Esophagus (tissue), 2 donors: ENCODE measurements around the gene STEAP3. TPM values are rescaled to one million over a fixed set of nuclear protein-coding genes. Genes with fewer than 3 reads are reported as not detected.

Experiments
- H3K27ac ChIP-seq, 2 donors: one replicate each; pipeline ENCODE4 v1.5.1; 2013; ENCODE audit warnings: low read depth in 2 of 2, mild to moderate bottlenecking in 2 of 2, inconsistent platforms in 1 of 2, low read length in 1 of 2, moderate library complexity in 1 of 2
- H3K27me3 ChIP-seq, 2 donors: one replicate each; pipeline ENCODE4 v1.6.1; 2013; ENCODE audit warnings: low read length in 2 of 2, control low read depth in 1 of 2, mild to moderate bottlenecking in 1 of 2; ENCODE audit not compliant: insufficient read depth in 2 of 2, control insufficient read depth in 1 of 2
- H3K36me3 ChIP-seq, 2 donors: one replicate each; pipeline ENCODE4 v1.6.1; 2013; ENCODE audit warnings: low read length in 1 of 2; ENCODE audit not compliant: control insufficient read depth in 2 of 2, insufficient read depth in 2 of 2
- H3K4me1 ChIP-seq, 2 donors: one replicate each; pipeline ENCODE4 v1.6.1; 2013; ENCODE audit warnings: low read length in 1 of 2; ENCODE audit not compliant: control insufficient read depth in 2 of 2, insufficient read depth in 2 of 2
- H3K4me3 ChIP-seq, 2 donors: one replicate each; pipeline ENCODE4 v1.5.1; 2013; ENCODE audit warnings: low read length in 2 of 2, mild to moderate bottlenecking in 2 of 2, low read depth in 1 of 2, moderate library complexity in 1 of 2
- H3K9me3 ChIP-seq, 2 donors: one replicate each; pipeline ENCODE4 v1.6.1; 2013; ENCODE audit warnings: mild to moderate bottlenecking in 2 of 2, low read depth in 1 of 2, low read length in 1 of 2, moderate library complexity in 1 of 2; ENCODE audit not compliant: control insufficient read depth in 2 of 2, insufficient read depth in 1 of 2
- whole genome bisulfite sequencing, 2 donors: extraction: QIAGEN DNeasy Blood & Tissue Kit; methylation state at CpG; one replicate each; pipeline ENCODE4 v1.1.7; 2013; 5-methylcytosine and 5-hydroxymethylcytosine counted together
- polyA plus RNA-seq, 2 donors: library from polyadenylated mRNA; stranded (reverse); fragments of 200-250 nt; gene quantifications; one replicate each; pipeline ENCODE4 v1.2.3, GENCODE V29; 2013
- donor health status: healthy with polysubstance abuse.
- donor health status: Bipolar disorder and iron deficiency.

The STEAP3 gene
- polyA plus RNA-seq, 2 donors: 9.6 to 10.5 TPM

- Histone ChIP-seq H3K27ac (no peak overlapping the region), H3K36me3 (peaks cover 0 to 11% of the 10 kb centered on the region in 2 donors), H3K4me3 (no peak overlapping the region), H3K27me3 (no peaks in the 10 kb centered on the region), H3K9me3 (no peaks in the 10 kb centered on the region), H3K4me1 (peaks cover 0 to 8% of the 10 kb centered on the region in 2 donors)
- WGBS, 2 donors: 53 to 64% methylated on average over 12 of the region's 12 CpGs
Measured at GRCh38 chr2:119255760-119256581, 32.3 kb downstream of the STEAP3 start.

GRCh38 chr2:119256582-119256921 is 32.9 kb downstream of the STEAP3 start:
- Histone ChIP-seq H3K36me3 (peaks cover 0 to 11% of the 10 kb centered on the region in 2 donors), H3K4me3 (no peak overlapping the region), H3K27me3 (no peaks in the 10 kb centered on the region), H3K9me3 (no peaks in the 10 kb centered on the region), H3K4me1 (peaks cover 0 to 8% of the 10 kb centered on the region in 2 donors), H3K27ac (no peak overlapping the region)
- WGBS, 2 donors: 87 to 93% methylated on average over 2 of the region's 2 CpGs

- Histone ChIP-seq H3K27me3 (no peaks in the 10 kb centered on the region), H3K4me1 (peaks cover 0 to 4% of the 10 kb centered on the region in 2 donors), H3K4me3 (no peak overlapping the region), H3K9me3 (no peaks in the 10 kb centered on the region), H3K27ac (no peak overlapping the region), H3K36me3 (peaks cover 0 to 10% of the 10 kb centered on the region in 2 donors)
- WGBS, 2 donors: 93 to 94% methylated on average over 9 of the region's 9 CpGs
Measured at GRCh38 chr2:119257198-119257597, 33.6 kb downstream of the STEAP3 start.

- Histone ChIP-seq H3K27me3 (no peaks in the 10 kb centered on the region), H3K4me1 (no peaks in the 10 kb centered on the region), H3K27ac (no peak overlapping the region), H3K4me3 (no peak overlapping the region), H3K36me3 (peaks cover 0 to 12% of the 10 kb centered on the region in 2 donors), H3K9me3 (no peaks in the 10 kb centered on the region)
- 87 to 88% methylated on average over 5 of the region's 5 CpGs for WGBS, 2 donors
Measured at GRCh38 chr2:119259296-119259860, 35.7 kb downstream of the STEAP3 start.

GRCh38 chr2:119260646-119261492 is 37.2 kb downstream of the STEAP3 start:
- Histone ChIP-seq H3K36me3 (peaks cover 0 to 12% of the 10 kb centered on the region in 2 donors), H3K4me3 (no peak overlapping the region), H3K27ac (no peak overlapping the region), H3K9me3 (no peaks in the 10 kb centered on the region), H3K27me3 (no peaks in the 10 kb centered on the region), H3K4me1 (no peaks in the 10 kb centered on the region)
- 77 to 79% methylated on average over 11 of the region's 11 CpGs for WGBS, 2 donors

GRCh38 chr2:119261493-119262225 is 38.0 kb downstream of the STEAP3 start:
- H3K27ac ChIP-seq: no peak overlapping the region
- peaks cover 0 to 14% of the 10 kb centered on the region in 2 donors for H3K36me3 ChIP-seq
- no peaks in the 10 kb centered on the region for H3K27me3 ChIP-seq
- H3K9me3 ChIP-seq: no peaks in the 10 kb centered on the region
- no peaks in the 10 kb centered on the region for H3K4me1 ChIP-seq
- 84 to 89% methylated on average over 17 of the region's 17 CpGs for WGBS, 2 donors
- no peak overlapping the region for H3K4me3 ChIP-seq

GRCh38 chr2:119263025-119263424 is 39.4 kb downstream of the STEAP3 start:
- Histone ChIP-seq H3K4me3 (no peak overlapping the region), H3K27me3 (no peaks in the 10 kb centered on the region), H3K36me3 (peaks cover 0 to 8% of the 10 kb centered on the region in 2 donors), H3K9me3 (no peaks in the 10 kb centered on the region), H3K4me1 (no peaks in the 10 kb centered on the region), H3K27ac (no peak overlapping the region)
- WGBS, 2 donors: 95 to 96% methylated on average over 23 of the region's 23 CpGs

- Histone ChIP-seq H3K27me3 (no peaks in the 10 kb centered on the region), H3K9me3 (no peaks in the 10 kb centered on the region), H3K27ac (no peak overlapping the region), H3K4me3 (no peak overlapping the region), H3K4me1 (no peaks in the 10 kb centered on the region), H3K36me3 (peaks cover 0 to 8% of the 10 kb centered on the region in 2 donors)
- WGBS, 2 donors: 60 to 64% methylated on average over 5 of the region's 5 CpGs
Measured at GRCh38 chr2:119263656-119264055, 40.0 kb downstream of the STEAP3 start.
